Right lobe of liver (tissue), 6 donors: ENCODE results near the gene GOLT1A. TPM values are rescaled to one million over a fixed set of nuclear protein-coding genes. Genes with fewer than 3 reads are reported as not detected.
A peak's percentile ranks its signal among the peaks of the same experiment; 100 is the strongest.

Experiments used
- ATAC-seq, 4 donors: fragments of 200-7000 bp; cut with Tn5 transposase; one replicate each; pipeline ENCODE4 v1.9.1; 2020; ENCODE audit warnings: mild to moderate bottlenecking in 4 of 4, moderate library complexity in 4 of 4
- DNase-seq, 3 donors: peaks; one replicate each; pipeline ENCODE4 v3.0.0-alpha.2; 2020
- H3K27ac ChIP-seq, 3 donors: fragments of 200-600 bp; one replicate each; pipeline ENCODE4 v1.8.0; 2022
- H3K27me3 ChIP-seq, 2 donors: fragments of 200-600 bp; one replicate each; pipeline ENCODE4 v1.8.0; 2022
- H3K36me3 ChIP-seq, 4 donors: fragments of 200-600 bp; sonication (generic) in 1 of 4; one replicate each; pipeline versions ENCODE4 v1.5.1 to v1.8.0; 2017 to 2022; ENCODE audit warnings: control low read depth in 1 of 4
- H3K4me1 ChIP-seq, 4 donors: fragments of 200-600 bp; sonication (generic) in 1 of 4; one replicate each; pipeline versions ENCODE4 v1.5.1 to v1.8.0; 2017 to 2022; ENCODE audit warnings: control low read depth in 1 of 4
- H3K4me3 ChIP-seq, 3 donors: fragments of 200-600 bp; one replicate each; pipeline ENCODE4 v1.8.0; 2022
- H3K9me3 ChIP-seq, 4 donors: fragments of 200-600 bp; sonication (generic) in 1 of 4; one replicate each; pipeline versions ENCODE4 v1.5.1 to v1.8.0; 2017 to 2022; ENCODE audit warnings: control low read depth in 1 of 4
- POLR2A ChIP-seq: fragments of 450-650 bp; IDR thresholded peaks from one replicate; pipeline ENCODE4 v1.6.1; 2017; ENCODE audit warnings: antibody characterized with exemption, mild to moderate bottlenecking
- WGBS: methylation state at CpG from one replicate; pipeline ENCODE4 v1.1.6; 2018; ENCODE audit warnings: low coverage, low lambda C conversion rate; ENCODE audit not compliant: insufficient coverage; ENCODE audit errors: missing lambda C conversion rate; 5-methylcytosine and 5-hydroxymethylcytosine counted together
- intact Hi-C, 2 donors: fragments of 100-400 bp; cut with DNase I; formaldehyde crosslinking; loops; one replicate each; pipeline versions ENCODE4 v1.11.2 to v1.14.1; 2022
- total RNA-seq, 6 experiments: library from RNA; depleted of rRNA in 2 of 6; stranded (reverse); fragments of >200 nt in 2 of 6; fragmentation: NEBNext Ultra II Directional in 3 of 6; extraction: Animal tissue kit (Norgen Biotek cat#: 25700) in 3 of 6; gene quantifications; one replicate each; pipeline versions ENCODE4 v1.1.0 to v1.2.4, GENCODE V29; 2016 to 2023
- TF ChIP-seq, protein P1 (sequence below), 4 donors: fragments of 200-600 bp in 3 of 4; fragments of 450-650 bp in 1 of 4; IDR thresholded peaks; one replicate each; pipeline versions ENCODE4 v1.5.1 to v1.8.0; 2016 to 2022; ENCODE audit warnings: antibody characterized with exemption in 4 of 4, mild to moderate bottlenecking in 2 of 4
- donor health status: DM: no; HTN: yes; CAD: no.
- donor health status: DM: no; HTN: no; CAD: no.
- donor health status: DM: no; HTN: no; CAD: no.
- donor health status: DM: no; HTN: yes; CAD: no.
- donor health status: DM: no; HTN: yes; CAD: no.

The GOLT1A gene
- total RNA-seq, 6 experiments from 2014 or later, result 49.4 to 103 (median 74.5) TPM

DNA sequence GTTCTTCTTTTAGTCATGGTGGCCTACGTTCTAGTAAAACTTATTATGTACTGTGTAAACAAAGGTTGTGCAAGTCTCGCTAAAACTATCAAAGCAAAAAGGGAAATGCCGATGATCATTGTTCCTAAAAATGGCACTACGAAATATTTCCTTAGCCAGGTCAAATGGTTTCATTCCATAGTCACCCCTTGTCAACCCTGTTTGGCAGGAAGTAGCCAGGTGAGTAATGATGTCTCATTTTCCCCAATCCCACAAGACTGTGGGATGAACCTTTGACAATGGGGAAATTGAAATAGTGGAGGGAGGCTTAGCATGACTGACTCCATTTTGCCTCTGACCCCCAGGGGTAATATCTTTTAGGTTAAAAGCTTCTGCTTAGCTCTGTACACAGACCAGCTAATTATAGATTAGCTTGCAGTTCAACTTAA lies 42.0 kb downstream of the GOLT1A start:
- Histone ChIP-seq H3K4me3 (no peak overlapping the region), H3K27me3 (no peaks in the 10 kb centered on the region), H3K27ac (no peak overlapping the region), H3K36me3 (no peaks in the 10 kb centered on the region), H3K4me1 (peaks cover 0 to 20% (median 0%) of the 10 kb centered on the region in 4 donors), H3K9me3 (no peaks in the 10 kb centered on the region)
- DNase-seq, result no peak
- 18% methylated on average over 4 of the region's 4 CpGs for WGBS
- TF ChIP-seq, protein P1, sequence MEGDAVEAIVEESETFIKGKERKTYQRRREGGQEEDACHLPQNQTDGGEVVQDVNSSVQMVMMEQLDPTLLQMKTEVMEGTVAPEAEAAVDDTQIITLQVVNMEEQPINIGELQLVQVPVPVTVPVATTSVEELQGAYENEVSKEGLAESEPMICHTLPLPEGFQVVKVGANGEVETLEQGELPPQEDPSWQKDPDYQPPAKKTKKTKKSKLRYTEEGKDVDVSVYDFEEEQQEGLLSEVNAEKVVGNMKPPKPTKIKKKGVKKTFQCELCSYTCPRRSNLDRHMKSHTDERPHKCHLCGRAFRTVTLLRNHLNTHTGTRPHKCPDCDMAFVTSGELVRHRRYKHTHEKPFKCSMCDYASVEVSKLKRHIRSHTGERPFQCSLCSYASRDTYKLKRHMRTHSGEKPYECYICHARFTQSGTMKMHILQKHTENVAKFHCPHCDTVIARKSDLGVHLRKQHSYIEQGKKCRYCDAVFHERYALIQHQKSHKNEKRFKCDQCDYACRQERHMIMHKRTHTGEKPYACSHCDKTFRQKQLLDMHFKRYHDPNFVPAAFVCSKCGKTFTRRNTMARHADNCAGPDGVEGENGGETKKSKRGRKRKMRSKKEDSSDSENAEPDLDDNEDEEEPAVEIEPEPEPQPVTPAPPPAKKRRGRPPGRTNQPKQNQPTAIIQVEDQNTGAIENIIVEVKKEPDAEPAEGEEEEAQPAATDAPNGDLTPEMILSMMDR (IDR thresholded peaks at IDR 0.05), result no peak
- TF ChIP-seq POLR2A, result no peak
- intact Hi-C loops, result no loop called here
- ATAC-seq, result peak in 3 of 4 donors; percentile 52 to 87 (median 68)

DNA sequence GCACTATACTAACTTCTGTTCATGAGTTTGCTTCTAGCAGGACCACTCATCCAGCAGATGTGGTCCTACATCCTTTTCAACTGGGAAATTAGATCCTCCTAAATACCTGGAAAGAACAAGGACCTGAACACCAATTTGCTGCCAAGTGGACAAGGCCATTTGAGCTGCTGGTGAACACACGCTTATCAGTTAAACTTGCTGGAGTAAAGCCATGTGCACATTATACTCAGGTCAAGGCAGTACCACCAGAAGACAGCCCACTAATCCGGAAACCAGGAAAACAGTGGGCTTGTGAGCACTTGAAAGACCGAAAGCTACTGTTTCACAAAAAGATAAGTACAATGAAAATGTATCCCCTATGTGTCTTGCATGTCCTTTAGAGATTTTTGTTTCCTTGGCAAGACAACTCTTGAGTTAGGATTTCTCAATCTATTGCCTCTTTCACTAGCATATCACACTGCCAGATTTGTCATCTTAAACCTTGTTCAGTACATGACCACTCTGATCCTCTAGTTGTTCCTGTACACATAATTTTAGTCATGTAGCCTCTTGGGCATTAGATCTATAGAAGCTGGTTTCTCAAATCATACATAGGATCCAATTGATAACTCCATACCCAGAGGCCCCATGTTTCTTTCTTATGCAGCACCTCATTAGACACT lies 43.2 kb downstream of the GOLT1A start:
- H3K9me3 ChIP-seq, result no peaks in the 10 kb centered on the region
- TF ChIP-seq, protein P1 (IDR thresholded peaks at IDR 0.05), result no peak
- no peak for TF ChIP-seq POLR2A
- peak; percentile 64 to 84 (median 76) for ATAC-seq
- H3K27ac ChIP-seq, result peak overlapping the region in 1 of 3 donors; percentile 42
- peak in 1 of 3 donors; percentile 59 for DNase-seq
- H3K36me3 ChIP-seq, result no peaks in the 10 kb centered on the region
- 56% methylated on average over 3 of the region's 3 CpGs for WGBS
- H3K4me3 ChIP-seq, result no peak overlapping the region
- intact Hi-C loops, result no loop called here
- H3K27me3 ChIP-seq, result no peaks in the 10 kb centered on the region
- H3K4me1 ChIP-seq, result peaks cover 0 to 20% (median 0%) of the 10 kb centered on the region in 4 donors

DNA sequence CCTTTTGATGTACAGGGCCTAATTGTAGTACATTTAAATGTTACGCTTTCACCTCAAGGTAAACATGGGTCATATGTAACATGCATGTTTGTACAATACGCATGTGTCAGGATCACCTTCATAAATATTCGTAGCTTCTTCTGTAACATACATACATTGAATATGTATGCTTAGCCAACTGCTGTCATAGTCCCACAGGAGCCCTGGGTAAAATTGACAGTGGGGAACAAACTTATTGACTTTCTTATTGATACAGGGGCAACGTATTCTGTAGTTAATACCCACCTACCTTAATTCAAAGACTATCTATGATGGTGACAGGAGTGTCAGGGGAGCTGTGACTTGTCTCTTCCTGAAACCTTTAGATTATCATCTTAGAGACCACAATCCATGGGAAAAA lies 43.9 kb downstream of the GOLT1A start:
- TF ChIP-seq, protein P1 (IDR thresholded peaks at IDR 0.05), result no peak
- TF ChIP-seq POLR2A, result no peak
- H3K36me3 ChIP-seq, result no peaks in the 10 kb centered on the region
- no peaks in the 10 kb centered on the region for H3K9me3 ChIP-seq
- intact Hi-C loops, result no loop called here
- H3K27ac ChIP-seq, result peak overlapping the region in 1 of 3 donors; percentile 42
- peaks cover 0 to 20% (median 0%) of the 10 kb centered on the region in 4 donors for H3K4me1 ChIP-seq
- no peak overlapping the region for H3K4me3 ChIP-seq
- H3K27me3 ChIP-seq, result no peaks in the 10 kb centered on the region
- ATAC-seq (no peak), DNase-seq (no peak)
- WGBS, result 78% methylated on average over 4 of the region's 4 CpGs

DNA sequence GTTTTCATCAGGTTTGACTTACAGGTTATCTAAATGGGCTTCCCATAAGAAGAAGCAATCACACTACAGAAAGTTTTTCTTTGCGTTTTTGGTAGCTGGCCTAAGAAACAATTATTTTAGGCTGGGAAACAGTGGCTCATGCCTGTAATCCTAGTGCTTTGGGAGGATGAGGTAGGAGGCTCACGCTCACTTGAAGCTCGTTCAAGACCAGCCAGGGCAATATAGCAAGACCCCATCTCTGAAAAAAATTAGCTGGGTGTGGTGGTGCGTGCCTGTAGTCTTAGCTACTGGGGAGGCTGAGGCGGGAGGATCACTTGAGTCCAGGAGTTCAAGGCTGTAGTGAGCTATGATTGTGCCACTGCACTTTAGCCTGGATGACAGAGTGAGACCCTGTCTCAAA lies 46.1 kb downstream of the GOLT1A start:
- WGBS, result 97% methylated on average over 5 of the region's 5 CpGs
- intact Hi-C loops, result no loop called here
- TF ChIP-seq, protein P1 (IDR thresholded peaks at IDR 0.05), result no peak
- TF ChIP-seq POLR2A, result no peak
- Histone ChIP-seq H3K9me3 (no peaks in the 10 kb centered on the region), H3K27me3 (no peaks in the 10 kb centered on the region), H3K27ac (no peak overlapping the region), H3K4me1 (peaks cover 0 to 20% (median 0%) of the 10 kb centered on the region in 4 donors), H3K36me3 (no peaks in the 10 kb centered on the region), H3K4me3 (no peak overlapping the region)
- ATAC-seq (no peak), DNase-seq (no peak)
